22Rv1 (cell line): Measurements from ENCODE around the gene ABCA6.

Experiments
- CTCF ChIP-seq: fragments of 450-650 bp; IDR thresholded peaks from 2 replicates; pipeline ENCODE4 v1.5.1; 2017; ENCODE audit warnings: mild to moderate bottlenecking
- ZFX ChIP-seq: fragments of 450-650 bp; IDR thresholded peaks from 2 replicates; pipeline ENCODE4 v1.6.1; 2017; ENCODE audit warnings: antibody characterized with exemption, borderline replicate concordance

- TF ChIP-seq CTCF: no peak
- no peak for TF ChIP-seq ZFX
Measured at GRCh38 chr17:69096541-69096940, 45.2 kb downstream of the ABCA6 start.
